Gastrocnemius medialis (tissue), 4 donors: ENCODE measurements around the gene NECTIN1.

ENCODE experiments used
- CTCF ChIP-seq, 5 experiments: fragments of 450-650 bp in 3 of 5; fragments of 200-600 bp in 2 of 5; sonication (generic) in 2 of 5; IDR thresholded peaks in 4 of 5; conservative IDR thresholded peaks in 1 of 5; 1 replicate in 4 of 5; 2 replicates in 1 of 5; pipeline ENCODE4 v1.5.1; 2016 to 2019; ENCODE audit warnings: antibody characterized with exemption in 5 of 5, mild to moderate bottlenecking in 3 of 5, moderate library complexity in 3 of 5
- POLR2A ChIP-seq, 2 donors: fragments of 450-650 bp; IDR thresholded peaks; one replicate each; pipeline ENCODE4 v1.6.1; 2017; ENCODE audit warnings: antibody characterized with exemption in 2 of 2, mild to moderate bottlenecking in 2 of 2, moderate library complexity in 2 of 2

- TF ChIP-seq CTCF (IDR thresholded peaks at IDR 0.05 in 4 of 5, conservative IDR thresholded peaks at IDR 0.05 in 1 of 5) (no peak), POLR2A (IDR thresholded peaks at IDR 0.05) (no peak)
Observed at GRCh38 chr11:119677840-119678239, 51.2 kb downstream of the NECTIN1 start.
